ENCODE measurements around the gene NEU1.

DNA sequence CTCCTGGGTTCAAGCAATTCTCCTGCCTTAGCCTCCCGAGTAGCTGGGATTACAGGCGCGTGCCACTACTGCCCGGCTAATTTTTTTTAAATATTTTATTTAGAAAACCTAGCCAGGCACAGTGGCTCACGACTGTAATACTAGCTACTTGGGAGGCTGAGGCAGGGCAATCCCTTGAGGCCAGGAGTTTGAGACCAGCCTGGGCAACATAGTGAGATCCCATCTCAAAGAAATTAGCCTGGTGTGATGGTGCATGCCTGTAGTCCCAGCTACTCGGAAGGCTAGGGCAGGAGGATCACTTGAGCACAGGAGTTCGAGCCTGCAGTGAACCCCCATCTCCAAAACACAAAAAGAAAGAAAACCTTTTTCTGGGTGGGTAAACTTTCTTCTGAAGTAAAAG lies 13.7 kb upstream of the NEU1 start:
- TF ChIP-seq, protein P1, sequence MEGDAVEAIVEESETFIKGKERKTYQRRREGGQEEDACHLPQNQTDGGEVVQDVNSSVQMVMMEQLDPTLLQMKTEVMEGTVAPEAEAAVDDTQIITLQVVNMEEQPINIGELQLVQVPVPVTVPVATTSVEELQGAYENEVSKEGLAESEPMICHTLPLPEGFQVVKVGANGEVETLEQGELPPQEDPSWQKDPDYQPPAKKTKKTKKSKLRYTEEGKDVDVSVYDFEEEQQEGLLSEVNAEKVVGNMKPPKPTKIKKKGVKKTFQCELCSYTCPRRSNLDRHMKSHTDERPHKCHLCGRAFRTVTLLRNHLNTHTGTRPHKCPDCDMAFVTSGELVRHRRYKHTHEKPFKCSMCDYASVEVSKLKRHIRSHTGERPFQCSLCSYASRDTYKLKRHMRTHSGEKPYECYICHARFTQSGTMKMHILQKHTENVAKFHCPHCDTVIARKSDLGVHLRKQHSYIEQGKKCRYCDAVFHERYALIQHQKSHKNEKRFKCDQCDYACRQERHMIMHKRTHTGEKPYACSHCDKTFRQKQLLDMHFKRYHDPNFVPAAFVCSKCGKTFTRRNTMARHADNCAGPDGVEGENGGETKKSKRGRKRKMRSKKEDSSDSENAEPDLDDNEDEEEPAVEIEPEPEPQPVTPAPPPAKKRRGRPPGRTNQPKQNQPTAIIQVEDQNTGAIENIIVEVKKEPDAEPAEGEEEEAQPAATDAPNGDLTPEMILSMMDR (IDR thresholded peaks at IDR 0.05) = no peak
- TF ChIP-seq, protein P2, sequence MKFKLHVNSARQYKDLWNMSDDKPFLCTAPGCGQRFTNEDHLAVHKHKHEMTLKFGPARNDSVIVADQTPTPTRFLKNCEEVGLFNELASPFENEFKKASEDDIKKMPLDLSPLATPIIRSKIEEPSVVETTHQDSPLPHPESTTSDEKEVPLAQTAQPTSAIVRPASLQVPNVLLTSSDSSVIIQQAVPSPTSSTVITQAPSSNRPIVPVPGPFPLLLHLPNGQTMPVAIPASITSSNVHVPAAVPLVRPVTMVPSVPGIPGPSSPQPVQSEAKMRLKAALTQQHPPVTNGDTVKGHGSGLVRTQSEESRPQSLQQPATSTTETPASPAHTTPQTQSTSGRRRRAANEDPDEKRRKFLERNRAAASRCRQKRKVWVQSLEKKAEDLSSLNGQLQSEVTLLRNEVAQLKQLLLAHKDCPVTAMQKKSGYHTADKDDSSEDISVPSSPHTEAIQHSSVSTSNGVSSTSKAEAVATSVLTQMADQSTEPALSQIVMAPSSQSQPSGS (CRISPR knock-in tag; IDR thresholded peaks at IDR 0.05; ENCODE audit: borderline replicate concordance, low read depth) = no peak
- TF ChIP-seq ELF4 (CRISPR knock-in tag; IDR thresholded peaks at IDR 0.05; ENCODE audit: low read depth) = no peak
- TF ChIP-seq, protein P3, sequence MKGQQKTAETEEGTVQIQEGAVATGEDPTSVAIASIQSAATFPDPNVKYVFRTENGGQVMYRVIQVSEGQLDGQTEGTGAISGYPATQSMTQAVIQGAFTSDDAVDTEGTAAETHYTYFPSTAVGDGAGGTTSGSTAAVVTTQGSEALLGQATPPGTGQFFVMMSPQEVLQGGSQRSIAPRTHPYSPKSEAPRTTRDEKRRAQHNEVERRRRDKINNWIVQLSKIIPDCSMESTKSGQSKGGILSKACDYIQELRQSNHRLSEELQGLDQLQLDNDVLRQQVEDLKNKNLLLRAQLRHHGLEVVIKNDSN (CRISPR knock-in tag; IDR thresholded peaks at IDR 0.05) = no peak
- no peak for TF ChIP-seq NFE2L1 (CRISPR knock-in tag; IDR thresholded peaks at IDR 0.05)
- TF ChIP-seq, protein P4, sequence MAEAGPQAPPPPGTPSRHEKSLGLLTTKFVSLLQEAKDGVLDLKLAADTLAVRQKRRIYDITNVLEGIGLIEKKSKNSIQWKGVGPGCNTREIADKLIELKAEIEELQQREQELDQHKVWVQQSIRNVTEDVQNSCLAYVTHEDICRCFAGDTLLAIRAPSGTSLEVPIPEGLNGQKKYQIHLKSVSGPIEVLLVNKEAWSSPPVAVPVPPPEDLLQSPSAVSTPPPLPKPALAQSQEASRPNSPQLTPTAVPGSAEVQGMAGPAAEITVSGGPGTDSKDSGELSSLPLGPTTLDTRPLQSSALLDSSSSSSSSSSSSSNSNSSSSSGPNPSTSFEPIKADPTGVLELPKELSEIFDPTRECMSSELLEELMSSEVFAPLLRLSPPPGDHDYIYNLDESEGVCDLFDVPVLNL (CRISPR knock-in tag; IDR thresholded peaks at IDR 0.05; ENCODE audit: borderline replicate concordance, low read depth) = no peak
- TF ChIP-seq TCF7 (CRISPR knock-in tag; IDR thresholded peaks at IDR 0.05; ENCODE audit: low read depth) = no peak
- TF ChIP-seq ESRRA (CRISPR knock-in tag; IDR thresholded peaks at IDR 0.05; ENCODE audit: borderline replicate concordance) = no peak
- no peak for TF ChIP-seq TEAD4 (CRISPR knock-in tag; IDR thresholded peaks at IDR 0.05)
- TF ChIP-seq, protein P5, sequence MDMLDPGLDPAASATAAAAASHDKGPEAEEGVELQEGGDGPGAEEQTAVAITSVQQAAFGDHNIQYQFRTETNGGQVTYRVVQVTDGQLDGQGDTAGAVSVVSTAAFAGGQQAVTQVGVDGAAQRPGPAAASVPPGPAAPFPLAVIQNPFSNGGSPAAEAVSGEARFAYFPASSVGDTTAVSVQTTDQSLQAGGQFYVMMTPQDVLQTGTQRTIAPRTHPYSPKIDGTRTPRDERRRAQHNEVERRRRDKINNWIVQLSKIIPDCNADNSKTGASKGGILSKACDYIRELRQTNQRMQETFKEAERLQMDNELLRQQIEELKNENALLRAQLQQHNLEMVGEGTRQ (CRISPR knock-in tag; IDR thresholded peaks at IDR 0.05) = no peak
